ENCODE data around the gene AQP10. TPM values are rescaled to one million over a fixed set of nuclear protein-coding genes. Genes with fewer than 3 reads are reported as not detected.

AQP10 gene
- total and polyA plus RNA-seq, 9 of the 15 experiments (the other 6 are each of a cell fraction or from before 2014, with no cell fraction given) = 0.37 to 9.7 (median 1.9) TPM

GRCh38 chr1:154272217-154272998 lies 48.5 kb upstream of the AQP10 start, which contains the start of gene HAX1 (continued):
- TF ChIP-seq, protein P1, sequence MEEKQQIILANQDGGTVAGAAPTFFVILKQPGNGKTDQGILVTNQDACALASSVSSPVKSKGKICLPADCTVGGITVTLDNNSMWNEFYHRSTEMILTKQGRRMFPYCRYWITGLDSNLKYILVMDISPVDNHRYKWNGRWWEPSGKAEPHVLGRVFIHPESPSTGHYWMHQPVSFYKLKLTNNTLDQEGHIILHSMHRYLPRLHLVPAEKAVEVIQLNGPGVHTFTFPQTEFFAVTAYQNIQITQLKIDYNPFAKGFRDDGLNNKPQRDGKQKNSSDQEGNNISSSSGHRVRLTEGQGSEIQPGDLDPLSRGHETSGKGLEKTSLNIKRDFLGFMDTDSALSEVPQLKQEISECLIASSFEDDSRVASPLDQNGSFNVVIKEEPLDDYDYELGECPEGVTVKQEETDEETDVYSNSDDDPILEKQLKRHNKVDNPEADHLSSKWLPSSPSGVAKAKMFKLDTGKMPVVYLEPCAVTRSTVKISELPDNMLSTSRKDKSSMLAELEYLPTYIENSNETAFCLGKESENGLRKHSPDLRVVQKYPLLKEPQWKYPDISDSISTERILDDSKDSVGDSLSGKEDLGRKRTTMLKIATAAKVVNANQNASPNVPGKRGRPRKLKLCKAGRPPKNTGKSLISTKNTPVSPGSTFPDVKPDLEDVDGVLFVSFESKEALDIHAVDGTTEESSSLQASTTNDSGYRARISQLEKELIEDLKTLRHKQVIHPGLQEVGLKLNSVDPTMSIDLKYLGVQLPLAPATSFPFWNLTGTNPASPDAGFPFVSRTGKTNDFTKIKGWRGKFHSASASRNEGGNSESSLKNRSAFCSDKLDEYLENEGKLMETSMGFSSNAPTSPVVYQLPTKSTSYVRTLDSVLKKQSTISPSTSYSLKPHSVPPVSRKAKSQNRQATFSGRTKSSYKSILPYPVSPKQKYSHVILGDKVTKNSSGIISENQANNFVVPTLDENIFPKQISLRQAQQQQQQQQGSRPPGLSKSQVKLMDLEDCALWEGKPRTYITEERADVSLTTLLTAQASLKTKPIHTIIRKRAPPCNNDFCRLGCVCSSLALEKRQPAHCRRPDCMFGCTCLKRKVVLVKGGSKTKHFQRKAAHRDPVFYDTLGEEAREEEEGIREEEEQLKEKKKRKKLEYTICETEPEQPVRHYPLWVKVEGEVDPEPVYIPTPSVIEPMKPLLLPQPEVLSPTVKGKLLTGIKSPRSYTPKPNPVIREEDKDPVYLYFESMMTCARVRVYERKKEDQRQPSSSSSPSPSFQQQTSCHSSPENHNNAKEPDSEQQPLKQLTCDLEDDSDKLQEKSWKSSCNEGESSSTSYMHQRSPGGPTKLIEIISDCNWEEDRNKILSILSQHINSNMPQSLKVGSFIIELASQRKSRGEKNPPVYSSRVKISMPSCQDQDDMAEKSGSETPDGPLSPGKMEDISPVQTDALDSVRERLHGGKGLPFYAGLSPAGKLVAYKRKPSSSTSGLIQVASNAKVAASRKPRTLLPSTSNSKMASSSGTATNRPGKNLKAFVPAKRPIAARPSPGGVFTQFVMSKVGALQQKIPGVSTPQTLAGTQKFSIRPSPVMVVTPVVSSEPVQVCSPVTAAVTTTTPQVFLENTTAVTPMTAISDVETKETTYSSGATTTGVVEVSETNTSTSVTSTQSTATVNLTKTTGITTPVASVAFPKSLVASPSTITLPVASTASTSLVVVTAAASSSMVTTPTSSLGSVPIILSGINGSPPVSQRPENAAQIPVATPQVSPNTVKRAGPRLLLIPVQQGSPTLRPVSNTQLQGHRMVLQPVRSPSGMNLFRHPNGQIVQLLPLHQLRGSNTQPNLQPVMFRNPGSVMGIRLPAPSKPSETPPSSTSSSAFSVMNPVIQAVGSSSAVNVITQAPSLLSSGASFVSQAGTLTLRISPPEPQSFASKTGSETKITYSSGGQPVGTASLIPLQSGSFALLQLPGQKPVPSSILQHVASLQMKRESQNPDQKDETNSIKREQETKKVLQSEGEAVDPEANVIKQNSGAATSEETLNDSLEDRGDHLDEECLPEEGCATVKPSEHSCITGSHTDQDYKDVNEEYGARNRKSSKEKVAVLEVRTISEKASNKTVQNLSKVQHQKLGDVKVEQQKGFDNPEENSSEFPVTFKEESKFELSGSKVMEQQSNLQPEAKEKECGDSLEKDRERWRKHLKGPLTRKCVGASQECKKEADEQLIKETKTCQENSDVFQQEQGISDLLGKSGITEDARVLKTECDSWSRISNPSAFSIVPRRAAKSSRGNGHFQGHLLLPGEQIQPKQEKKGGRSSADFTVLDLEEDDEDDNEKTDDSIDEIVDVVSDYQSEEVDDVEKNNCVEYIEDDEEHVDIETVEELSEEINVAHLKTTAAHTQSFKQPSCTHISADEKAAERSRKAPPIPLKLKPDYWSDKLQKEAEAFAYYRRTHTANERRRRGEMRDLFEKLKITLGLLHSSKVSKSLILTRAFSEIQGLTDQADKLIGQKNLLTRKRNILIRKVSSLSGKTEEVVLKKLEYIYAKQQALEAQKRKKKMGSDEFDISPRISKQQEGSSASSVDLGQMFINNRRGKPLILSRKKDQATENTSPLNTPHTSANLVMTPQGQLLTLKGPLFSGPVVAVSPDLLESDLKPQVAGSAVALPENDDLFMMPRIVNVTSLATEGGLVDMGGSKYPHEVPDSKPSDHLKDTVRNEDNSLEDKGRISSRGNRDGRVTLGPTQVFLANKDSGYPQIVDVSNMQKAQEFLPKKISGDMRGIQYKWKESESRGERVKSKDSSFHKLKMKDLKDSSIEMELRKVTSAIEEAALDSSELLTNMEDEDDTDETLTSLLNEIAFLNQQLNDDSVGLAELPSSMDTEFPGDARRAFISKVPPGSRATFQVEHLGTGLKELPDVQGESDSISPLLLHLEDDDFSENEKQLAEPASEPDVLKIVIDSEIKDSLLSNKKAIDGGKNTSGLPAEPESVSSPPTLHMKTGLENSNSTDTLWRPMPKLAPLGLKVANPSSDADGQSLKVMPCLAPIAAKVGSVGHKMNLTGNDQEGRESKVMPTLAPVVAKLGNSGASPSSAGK (IDR thresholded peaks at IDR 0.05) = no peak; the same call in 1 of the 2 replicates
- no peak for TF ChIP-seq ID3 (CRISPR knock-in tag; IDR thresholded peaks at IDR 0.05)
- TF ChIP-seq ID3 (tag; IDR thresholded peaks at IDR 0.05) = no peak
- TF ChIP-seq, protein P2, sequence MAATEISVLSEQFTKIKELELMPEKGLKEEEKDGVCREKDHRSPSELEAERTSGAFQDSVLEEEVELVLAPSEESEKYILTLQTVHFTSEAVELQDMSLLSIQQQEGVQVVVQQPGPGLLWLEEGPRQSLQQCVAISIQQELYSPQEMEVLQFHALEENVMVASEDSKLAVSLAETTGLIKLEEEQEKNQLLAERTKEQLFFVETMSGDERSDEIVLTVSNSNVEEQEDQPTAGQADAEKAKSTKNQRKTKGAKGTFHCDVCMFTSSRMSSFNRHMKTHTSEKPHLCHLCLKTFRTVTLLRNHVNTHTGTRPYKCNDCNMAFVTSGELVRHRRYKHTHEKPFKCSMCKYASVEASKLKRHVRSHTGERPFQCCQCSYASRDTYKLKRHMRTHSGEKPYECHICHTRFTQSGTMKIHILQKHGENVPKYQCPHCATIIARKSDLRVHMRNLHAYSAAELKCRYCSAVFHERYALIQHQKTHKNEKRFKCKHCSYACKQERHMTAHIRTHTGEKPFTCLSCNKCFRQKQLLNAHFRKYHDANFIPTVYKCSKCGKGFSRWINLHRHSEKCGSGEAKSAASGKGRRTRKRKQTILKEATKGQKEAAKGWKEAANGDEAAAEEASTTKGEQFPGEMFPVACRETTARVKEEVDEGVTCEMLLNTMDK (IDR thresholded peaks at IDR 0.05; ENCODE audit: borderline replicate concordance, insufficient read depth, low read depth, low read length, poor library complexity, severe bottlenecking) = peak; percentile 77
- TF ChIP-seq PTTG1 (tag; IDR thresholded peaks at IDR 0.05; ENCODE audit: low read depth) = no peak
- TF ChIP-seq, protein P3, sequence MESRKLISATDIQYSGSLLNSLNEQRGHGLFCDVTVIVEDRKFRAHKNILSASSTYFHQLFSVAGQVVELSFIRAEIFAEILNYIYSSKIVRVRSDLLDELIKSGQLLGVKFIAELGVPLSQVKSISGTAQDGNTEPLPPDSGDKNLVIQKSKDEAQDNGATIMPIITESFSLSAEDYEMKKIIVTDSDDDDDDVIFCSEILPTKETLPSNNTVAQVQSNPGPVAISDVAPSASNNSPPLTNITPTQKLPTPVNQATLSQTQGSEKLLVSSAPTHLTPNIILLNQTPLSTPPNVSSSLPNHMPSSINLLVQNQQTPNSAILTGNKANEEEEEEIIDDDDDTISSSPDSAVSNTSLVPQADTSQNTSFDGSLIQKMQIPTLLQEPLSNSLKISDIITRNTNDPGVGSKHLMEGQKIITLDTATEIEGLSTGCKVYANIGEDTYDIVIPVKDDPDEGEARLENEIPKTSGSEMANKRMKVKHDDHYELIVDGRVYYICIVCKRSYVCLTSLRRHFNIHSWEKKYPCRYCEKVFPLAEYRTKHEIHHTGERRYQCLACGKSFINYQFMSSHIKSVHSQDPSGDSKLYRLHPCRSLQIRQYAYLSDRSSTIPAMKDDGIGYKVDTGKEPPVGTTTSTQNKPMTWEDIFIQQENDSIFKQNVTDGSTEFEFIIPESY (CRISPR knock-in tag; IDR thresholded peaks at IDR 0.05) = peak; percentile 78
- TF ChIP-seq ZFP1 (CRISPR knock-in tag; IDR thresholded peaks at IDR 0.05) = no peak
- TF ChIP-seq ARID2 (IDR thresholded peaks at IDR 0.05) = peak; percentile 61; the same call in 1 of the 2 replicates
- peak; percentile 97 for TF ChIP-seq SIN3B (IDR thresholded peaks at IDR 0.05; ENCODE audit: low read depth)
- peak; percentile 71 to 88 for TF ChIP-seq MAZ (CRISPR knock-in tag; conservative IDR thresholded peaks at IDR 0.05 in 1 of 2, IDR thresholded peaks at IDR 0.05 in 1 of 2)
